CD4-positive, alpha-beta T cell treated with Interleukin-6 for 4 hours (primary cell): ENCODE measurements around the gene DNM3.

ENCODE experiments used
- DNase-seq: peaks from one replicate; pipeline ENCODE4 v3.0.0-alpha.2; 2020; ENCODE audit warnings: mixed read lengths

Gene DNM3

GRCh38 chr1:172146141-172146850 is 305.0 kb downstream of the DNM3 start:
- no peak for DNase-seq

- no peak for DNase-seq
Observed at GRCh38 chr1:172147541-172147940, 306.2 kb downstream of the DNM3 start.

GRCh38 chr1:172148213-172148612 is 306.9 kb downstream of the DNM3 start:
- no peak for DNase-seq

- no peak for DNase-seq
Observed at GRCh38 chr1:172148707-172149106, 307.4 kb downstream of the DNM3 start.

- DNase-seq: no peak
Observed at GRCh38 chr1:172149346-172149745, 308.0 kb downstream of the DNM3 start.

- no peak for DNase-seq
Observed at GRCh38 chr1:172154551-172154950, 313.3 kb downstream of the DNM3 start.

GRCh38 chr1:172155766-172156165 is 314.5 kb downstream of the DNM3 start:
- no peak for DNase-seq

GRCh38 chr1:172162236-172162635 is 320.9 kb downstream of the DNM3 start:
- DNase-seq: no peak

- no peak for DNase-seq
Observed at GRCh38 chr1:172163498-172164215, 322.4 kb downstream of the DNM3 start.

- DNase-seq: no peak
Observed at GRCh38 chr1:172165403-172165802, 324.1 kb downstream of the DNM3 start.

GRCh38 chr1:172167796-172168596 is 326.7 kb downstream of the DNM3 start:
- DNase-seq: no peak

- DNase-seq: no peak
Observed at GRCh38 chr1:172168597-172168872, 327.2 kb downstream of the DNM3 start.

GRCh38 chr1:172169836-172170235 is 328.5 kb downstream of the DNM3 start:
- no peak for DNase-seq

- DNase-seq: no peak
Observed at GRCh38 chr1:172172352-172172831, 331.1 kb downstream of the DNM3 start.

GRCh38 chr1:172176206-172176605 is 334.9 kb downstream of the DNM3 start:
- no peak for DNase-seq

GRCh38 chr1:172177849-172178248 is 336.6 kb downstream of the DNM3 start:
- no peak for DNase-seq

- no peak for DNase-seq
Observed at GRCh38 chr1:172178886-172179285, 337.6 kb downstream of the DNM3 start.

- DNase-seq: no peak
Observed at GRCh38 chr1:172179918-172180317, 338.6 kb downstream of the DNM3 start.

- peak; percentile 68 for DNase-seq
Observed at GRCh38 chr1:172180501-172181285, 339.4 kb downstream of the DNM3 start.

- DNase-seq: no peak
Observed at GRCh38 chr1:172184506-172185191, 343.4 kb downstream of the DNM3 start.

- no peak for DNase-seq
Observed at GRCh38 chr1:172185211-172185610, 343.9 kb downstream of the DNM3 start.

GRCh38 chr1:172185996-172186395 is 344.7 kb downstream of the DNM3 start:
- DNase-seq: no peak
